Measurements from ENCODE around the gene CTSW. TPM values are rescaled to one million over a fixed set of nuclear protein-coding genes. Genes with fewer than 3 reads are reported as not detected.
A peak's percentile ranks its signal among the peaks of the same experiment; 100 is the strongest.

Gene CTSW
- total RNA-seq, 1 experiment from 2014 or later, result 0.11 TPM

- peak; percentile 56 for DNase-seq (ENCODE audit: low read depth)
Observed at GRCh38 chr11:65927904-65928397, 48.3 kb downstream of the CTSW start.

DNA sequence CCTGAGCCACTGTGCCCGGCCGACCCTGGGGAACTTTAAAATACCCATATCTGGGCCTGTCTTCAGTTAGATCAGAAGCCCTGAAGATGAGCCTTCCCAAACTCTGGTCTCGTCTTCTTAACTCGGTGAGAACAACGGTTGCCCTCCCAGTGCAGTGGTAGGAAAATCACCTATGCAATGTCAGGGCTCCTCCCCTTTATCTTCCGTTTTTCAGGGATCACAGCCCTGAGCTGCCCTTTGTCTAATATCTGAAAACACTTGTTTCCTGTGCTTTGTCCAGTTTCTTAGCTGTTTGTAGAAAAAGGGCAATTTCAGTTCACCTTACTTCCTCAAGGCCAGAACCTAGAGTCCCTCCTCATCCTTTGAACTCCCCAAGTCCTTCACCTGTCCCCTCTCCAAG is 49.0 kb downstream of the CTSW start:
- DNase-seq (ENCODE audit: low read depth), result no peak

GRCh38 chr11:65931773-65932557 is 52.3 kb downstream of the CTSW start:
- DNase-seq (ENCODE audit: low read depth), result no peak

DNA sequence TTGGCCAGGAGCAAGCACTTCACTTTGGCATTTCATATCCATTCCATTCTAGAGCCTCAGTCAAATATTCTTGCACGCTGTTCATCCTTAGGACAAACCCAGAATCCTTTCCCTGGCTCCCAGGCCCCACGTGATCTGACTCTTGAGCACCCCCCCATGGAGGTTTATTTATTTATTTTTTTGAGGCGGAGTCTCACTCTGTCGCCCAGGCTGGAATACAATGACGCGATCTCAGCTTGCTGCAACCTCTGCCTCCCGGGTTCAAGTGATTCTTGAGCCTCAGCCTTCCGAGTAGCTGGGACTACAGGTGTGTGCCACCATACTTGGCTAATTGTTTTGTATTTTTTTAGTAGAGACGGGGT is 52.9 kb downstream of the CTSW start:
- peak; percentile 41 for DNase-seq (ENCODE audit: low read depth)

Other genes starting within 250 kb of the CTSW start
- 11.1 and 12.6 TPM in 2 replicates for gene SIPA1, start 241.7 kb upstream of the CTSW start, total RNA-seq (2014; rRNA removed; shearing (Covaris generic))
- gene RELA, start 216.9 kb upstream of the CTSW start, total RNA-seq (2014; rRNA removed; shearing (Covaris generic)), result 14.9 and 19.7 TPM in 2 replicates
- gene KAT5, start 167.6 kb upstream of the CTSW start, total RNA-seq (2014; rRNA removed; shearing (Covaris generic)), result 59.4 and 66.9 TPM in 2 replicates
- 61.2 and 80.5 TPM in 2 replicates for gene RNASEH2C, start 159.0 kb upstream of the CTSW start, total RNA-seq (2014; rRNA removed; shearing (Covaris generic))
- 10.7 and 13.0 TPM in 2 replicates for gene AP5B1, start 98.9 kb upstream of the CTSW start, total RNA-seq (2014; rRNA removed; shearing (Covaris generic))
- gene OVOL1, start 92.8 kb upstream of the CTSW start, total RNA-seq (2014; rRNA removed; shearing (Covaris generic)), result not detected in 2 replicates
- 0.39 TPM in 1 of 2 replicates, not detected in the other for gene SNX32, start 45.9 kb upstream of the CTSW start, total RNA-seq (2014; rRNA removed; shearing (Covaris generic))
- 1,524 and 1,831 TPM in 2 replicates for gene CFL1, start 21.7 kb upstream of the CTSW start, total RNA-seq (2014; rRNA removed; shearing (Covaris generic))
- gene MUS81, start 19.4 kb upstream of the CTSW start, total RNA-seq (2014; rRNA removed; shearing (Covaris generic)), result 54.9 and 63.1 TPM in 2 replicates
- 7.1 and 7.4 TPM in 2 replicates for gene EFEMP2, start 7.0 kb upstream of the CTSW start, total RNA-seq (2014; rRNA removed; shearing (Covaris generic))
- gene FIBP, start 8.6 kb downstream of the CTSW start, total RNA-seq (2014; rRNA removed; shearing (Covaris generic)), result 104 and 124 TPM in 2 replicates
- 43.7 and 61.0 TPM in 2 replicates for gene CCDC85B, start 10.8 kb downstream of the CTSW start, total RNA-seq (2014; rRNA removed; shearing (Covaris generic))
- 54.0 and 59.3 TPM in 2 replicates for gene FOSL1, start 20.6 kb downstream of the CTSW start, total RNA-seq (2014; rRNA removed; shearing (Covaris generic))
- gene C11orf68, start 39.2 kb downstream of the CTSW start, total RNA-seq (2014; rRNA removed; shearing (Covaris generic)), result 12.5 and 19.1 TPM in 2 replicates
- gene DRAP1, start 39.6 kb downstream of the CTSW start, total RNA-seq (2014; rRNA removed; shearing (Covaris generic)), result 267 and 294 TPM in 2 replicates
- not detected in 2 replicates for gene TSGA10IP, start 65.6 kb downstream of the CTSW start, total RNA-seq (2014; rRNA removed; shearing (Covaris generic))
- gene SART1, start 81.9 kb downstream of the CTSW start, total RNA-seq (2014; rRNA removed; shearing (Covaris generic)), result 67.4 and 84.6 TPM in 2 replicates
- 58.6 and 60.9 TPM in 2 replicates for gene EIF1AD, start 122.3 kb downstream of the CTSW start, total RNA-seq (2014; rRNA removed; shearing (Covaris generic))
- gene BANF1, start 122.7 kb downstream of the CTSW start, total RNA-seq (2014; rRNA removed; shearing (Covaris generic)), result 54.1 and 65.0 TPM in 2 replicates
- not detected in 2 replicates for gene CST6, start 132.2 kb downstream of the CTSW start, total RNA-seq (2014; rRNA removed; shearing (Covaris generic))
- gene CATSPER1, start 146.6 kb downstream of the CTSW start, total RNA-seq (2014; rRNA removed; shearing (Covaris generic)), result 0.45 and 1.3 TPM in 2 replicates
- gene GAL3ST3, start 169.3 kb downstream of the CTSW start, total RNA-seq (2014; rRNA removed; shearing (Covaris generic)), result not detected in 2 replicates
- 257 and 289 TPM in 2 replicates for gene SF3B2, start 172.5 kb downstream of the CTSW start, total RNA-seq (2014; rRNA removed; shearing (Covaris generic))
- gene PACS1, start 190.4 kb downstream of the CTSW start, total RNA-seq (2014; rRNA removed; shearing (Covaris generic)), result 10.9 and 13.0 TPM in 2 replicates

Data from Daoy (cell line).